A673 (cell line): ENCODE measurements around the gene AHNAK2.

Experiments used
- EZH2 ChIP-seq: fragments of 200-600 bp; sonication (generic); IDR thresholded peaks from 2 replicates; pipeline ENCODE4 v1.6.1; 2017; ENCODE audit warnings: borderline replicate concordance, low read depth, mild to moderate bottlenecking, mixed read lengths, antibody characterized with exemption, low read length; ENCODE audit not compliant: poor library complexity, severe bottlenecking
- TF ChIP-seq, protein P1 (sequence below): fragments of 300-800, 200-600 bp; sonication (generic); conservative IDR thresholded peaks from 2 replicates; pipeline ENCODE4 v1.5.1; 2017; ENCODE audit warnings: low read depth, mild to moderate bottlenecking, antibody characterized with exemption, low read length, moderate library complexity, mixed read lengths

- TF ChIP-seq, protein P1, sequence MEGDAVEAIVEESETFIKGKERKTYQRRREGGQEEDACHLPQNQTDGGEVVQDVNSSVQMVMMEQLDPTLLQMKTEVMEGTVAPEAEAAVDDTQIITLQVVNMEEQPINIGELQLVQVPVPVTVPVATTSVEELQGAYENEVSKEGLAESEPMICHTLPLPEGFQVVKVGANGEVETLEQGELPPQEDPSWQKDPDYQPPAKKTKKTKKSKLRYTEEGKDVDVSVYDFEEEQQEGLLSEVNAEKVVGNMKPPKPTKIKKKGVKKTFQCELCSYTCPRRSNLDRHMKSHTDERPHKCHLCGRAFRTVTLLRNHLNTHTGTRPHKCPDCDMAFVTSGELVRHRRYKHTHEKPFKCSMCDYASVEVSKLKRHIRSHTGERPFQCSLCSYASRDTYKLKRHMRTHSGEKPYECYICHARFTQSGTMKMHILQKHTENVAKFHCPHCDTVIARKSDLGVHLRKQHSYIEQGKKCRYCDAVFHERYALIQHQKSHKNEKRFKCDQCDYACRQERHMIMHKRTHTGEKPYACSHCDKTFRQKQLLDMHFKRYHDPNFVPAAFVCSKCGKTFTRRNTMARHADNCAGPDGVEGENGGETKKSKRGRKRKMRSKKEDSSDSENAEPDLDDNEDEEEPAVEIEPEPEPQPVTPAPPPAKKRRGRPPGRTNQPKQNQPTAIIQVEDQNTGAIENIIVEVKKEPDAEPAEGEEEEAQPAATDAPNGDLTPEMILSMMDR, result no peak
- no peak for TF ChIP-seq EZH2
Measured at GRCh38 chr14:104967386-104968152, 10.6 kb downstream of the AHNAK2 start.
